ENCODE results near the gene STK32C. TPM values are rescaled to one million over a fixed set of nuclear protein-coding genes. Genes with fewer than 3 reads are reported as not detected.

Gene STK32C
- total RNA-seq, 6 experiments from 2014 or later: 1.6 to 3.5 (median 2.1) TPM

- Histone ChIP-seq H3K4me3 (no peak overlapping the region), H3K36me3 (no peaks in the 10 kb centered on the region), H3K27me3 (no peaks in the 10 kb centered on the region), H3K4me1 (no peaks in the 10 kb centered on the region), H3K9me3 (no peaks in the 10 kb centered on the region), H3K27ac (no peak overlapping the region)
- TF ChIP-seq, protein P1, sequence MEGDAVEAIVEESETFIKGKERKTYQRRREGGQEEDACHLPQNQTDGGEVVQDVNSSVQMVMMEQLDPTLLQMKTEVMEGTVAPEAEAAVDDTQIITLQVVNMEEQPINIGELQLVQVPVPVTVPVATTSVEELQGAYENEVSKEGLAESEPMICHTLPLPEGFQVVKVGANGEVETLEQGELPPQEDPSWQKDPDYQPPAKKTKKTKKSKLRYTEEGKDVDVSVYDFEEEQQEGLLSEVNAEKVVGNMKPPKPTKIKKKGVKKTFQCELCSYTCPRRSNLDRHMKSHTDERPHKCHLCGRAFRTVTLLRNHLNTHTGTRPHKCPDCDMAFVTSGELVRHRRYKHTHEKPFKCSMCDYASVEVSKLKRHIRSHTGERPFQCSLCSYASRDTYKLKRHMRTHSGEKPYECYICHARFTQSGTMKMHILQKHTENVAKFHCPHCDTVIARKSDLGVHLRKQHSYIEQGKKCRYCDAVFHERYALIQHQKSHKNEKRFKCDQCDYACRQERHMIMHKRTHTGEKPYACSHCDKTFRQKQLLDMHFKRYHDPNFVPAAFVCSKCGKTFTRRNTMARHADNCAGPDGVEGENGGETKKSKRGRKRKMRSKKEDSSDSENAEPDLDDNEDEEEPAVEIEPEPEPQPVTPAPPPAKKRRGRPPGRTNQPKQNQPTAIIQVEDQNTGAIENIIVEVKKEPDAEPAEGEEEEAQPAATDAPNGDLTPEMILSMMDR (IDR thresholded peaks at IDR 0.05): no peak
- no peak for TF ChIP-seq POLR2A (IDR thresholded peaks at IDR 0.05)
- WGBS (ENCODE audit: insufficient coverage, low coverage, low lambda C conversion rate, missing lambda C conversion rate): no CpG with 5 or more reads among the region's 7 CpGs
- ATAC-seq: no peak
- no peak for DNase-seq
- intact Hi-C loops (cut with DNase I): no loop called here
Observed at GRCh38 chr10:132158823-132159222, 148.9 kb downstream of the STK32C start.

GRCh38 chr10:132158122-132158741 lies 149.5 kb downstream of the STK32C start:
- no peak overlapping the region for H3K27ac ChIP-seq
- ATAC-seq (no peak), DNase-seq (peak in 1 of 3 donors; percentile 12)
- 55% methylated on average over 2 of the region's 2 CpGs for WGBS (ENCODE audit: insufficient coverage, low coverage, low lambda C conversion rate, missing lambda C conversion rate)
- no peaks in the 10 kb centered on the region for H3K27me3 ChIP-seq
- TF ChIP-seq POLR2A (IDR thresholded peaks at IDR 0.05): no peak
- TF ChIP-seq, protein P1 (IDR thresholded peaks at IDR 0.05): no peak
- H3K4me1 ChIP-seq: no peaks in the 10 kb centered on the region
- no peaks in the 10 kb centered on the region for H3K9me3 ChIP-seq
- H3K36me3 ChIP-seq: no peaks in the 10 kb centered on the region
- H3K4me3 ChIP-seq: no peak overlapping the region
- intact Hi-C loops (cut with DNase I): no loop called here

Other genes starting within 250 kb of the STK32C start
- under 1 TPM; 0.06 to 0.22 (median 0.18) TPM for gene JAKMIP3, start 242.0 kb downstream of the STK32C start, total RNA-seq
- gene DPYSL4, start 121.0 kb downstream of the STK32C start, total RNA-seq: under 1 TPM in 3 of 6 experiments, not detected in 3; 0.24 to 0.31 (median 0.25) TPM
- 1 to 10 TPM; 2.2 to 5.4 (median 3.2) TPM for gene LRRC27, start 24.2 kb upstream of the STK32C start, total RNA-seq
- 10 to 100 TPM in 1 of 6 experiments, 1 to 10 TPM in 5; 3.0 to 12.2 (median 5.1) TPM for gene PWWP2B, start 89.2 kb upstream of the STK32C start, total RNA-seq
- gene INPP5A, start 229.8 kb upstream of the STK32C start, total RNA-seq: 10 to 100 TPM; 12.5 to 24.6 (median 16.9) TPM

Data from right lobe of liver (tissue), 6 donors.